H9 (cell line): ENCODE data around the gene ZNF20. TPM values are rescaled to one million over a fixed set of nuclear protein-coding genes. Genes with fewer than 3 reads are reported as not detected.

Source experiments
- DNase-seq: peaks from one replicate; pipeline ENCODE4 v3.0.0-alpha.2; 2017
- H2AFZ ChIP-seq: one replicate; pipeline ENCODE4 v1.6.1; 2013; ENCODE audit warnings: mild to moderate bottlenecking, low read length, control low read depth, moderate library complexity
- H2AK5ac ChIP-seq: 2 replicates; pipeline ENCODE4 v1.6.1; 2013; ENCODE audit warnings: low read length, control low read depth, mixed read lengths; ENCODE audit not compliant: insufficient read length
- H2BK120ac ChIP-seq: one replicate; pipeline ENCODE4 v1.6.1; 2013; ENCODE audit warnings: low read depth, mild to moderate bottlenecking, low read length, control low read depth, inconsistent platforms; ENCODE audit not compliant: poor library complexity, severe bottlenecking
- H2BK12ac ChIP-seq: 2 replicates; pipeline ENCODE4 v1.6.1; 2013; ENCODE audit warnings: low read length, control low read depth, mixed read lengths, low read depth; ENCODE audit not compliant: insufficient read length
- H2BK15ac ChIP-seq: 2 replicates; pipeline ENCODE4 v1.6.1; 2013; ENCODE audit warnings: low read depth, low read length, control low read depth
- H2BK20ac ChIP-seq: one replicate; pipeline ENCODE4 v1.6.1; 2013; ENCODE audit warnings: low read depth, mild to moderate bottlenecking, low read length, control low read depth, inconsistent platforms; ENCODE audit not compliant: poor library complexity, severe bottlenecking
- H2BK5ac ChIP-seq: 2 replicates; pipeline ENCODE4 v1.6.1; 2013; ENCODE audit warnings: low read length, control low read depth, mixed read lengths; ENCODE audit not compliant: insufficient read length
- H3K14ac ChIP-seq: 2 replicates; pipeline ENCODE4 v1.6.1; 2013; ENCODE audit warnings: low read length, control low read depth; ENCODE audit not compliant: insufficient read depth
- H3K18ac ChIP-seq: 2 replicates; pipeline ENCODE4 v1.6.1; 2013; ENCODE audit warnings: low read depth, mild to moderate bottlenecking, mixed read lengths, low read length, control low read depth; ENCODE audit not compliant: insufficient read length
- H3K23ac ChIP-seq: 2 replicates; pipeline ENCODE4 v1.6.1; 2013; ENCODE audit warnings: low read length, control low read depth, mixed read lengths, low read depth; ENCODE audit not compliant: insufficient read length
- H3K23me2 ChIP-seq: 2 replicates; pipeline ENCODE4 v1.6.1; 2013; ENCODE audit warnings: low read depth, mild to moderate bottlenecking, mixed read lengths, low read length, control low read depth; ENCODE audit not compliant: insufficient read length, poor library complexity, severe bottlenecking
- H3K27ac ChIP-seq: 2 replicates; pipeline ENCODE4 v1.5.1; 2013; ENCODE audit warnings: low read length, control low read depth, mixed read lengths, low read depth; ENCODE audit not compliant: insufficient read length
- H3K27me3 ChIP-seq: 2 replicates; pipeline ENCODE4 v1.6.1; 2013; ENCODE audit warnings: low read length, control low read depth, inconsistent platforms; ENCODE audit not compliant: insufficient read depth
- H3K4ac ChIP-seq: 2 replicates; pipeline ENCODE4 v1.6.1; 2013; ENCODE audit warnings: low read depth, mild to moderate bottlenecking, control low read depth, inconsistent platforms, low read length, moderate library complexity
- H3K4me1 ChIP-seq: 2 replicates; pipeline ENCODE4 v1.6.1; 2013; ENCODE audit warnings: low read length, control low read depth, inconsistent platforms; ENCODE audit not compliant: insufficient read depth
- H3K4me2 ChIP-seq: 2 replicates; pipeline ENCODE4 v1.6.1; 2013; ENCODE audit warnings: low read length, control low read depth, mixed read lengths; ENCODE audit not compliant: insufficient read length, insufficient read depth
- H3K56ac ChIP-seq: 2 replicates; pipeline ENCODE4 v1.6.1; 2013; ENCODE audit warnings: low read depth, mild to moderate bottlenecking, mixed read lengths, low read length, control low read depth; ENCODE audit not compliant: insufficient read length
- H3K79me1 ChIP-seq: 2 replicates; pipeline ENCODE4 v1.6.1; 2013; ENCODE audit warnings: low read depth, mild to moderate bottlenecking, moderate library complexity, low read length, control low read depth, inconsistent platforms; ENCODE audit not compliant: insufficient read depth, poor library complexity, severe bottlenecking
- H3K79me2 ChIP-seq: 2 replicates; pipeline ENCODE4 v1.6.1; 2013; ENCODE audit warnings: low read length, control low read depth, inconsistent platforms; ENCODE audit not compliant: insufficient read depth
- H3K9ac ChIP-seq: 2 replicates; pipeline ENCODE4 v1.6.1; 2013; ENCODE audit warnings: low read length, control low read depth, mixed read lengths; ENCODE audit not compliant: insufficient read length; ENCODE audit errors: extremely low read depth
- H3K9me3 ChIP-seq: one replicate; pipeline ENCODE4 v1.6.1; 2013; ENCODE audit warnings: low read depth, low read length, inconsistent platforms; ENCODE audit not compliant: control insufficient read depth
- H3T11ph ChIP-seq: one replicate; pipeline ENCODE4 v1.6.1; 2013; ENCODE audit warnings: mild to moderate bottlenecking, low read length, control low read depth, inconsistent platforms
- H4K20me1 ChIP-seq: one replicate; pipeline ENCODE4 v1.6.1; 2013; ENCODE audit not compliant: control insufficient read depth, insufficient read length, insufficient read depth
- H4K5ac ChIP-seq: 2 replicates; pipeline ENCODE4 v1.6.1; 2013; ENCODE audit warnings: low read depth, mild to moderate bottlenecking, mixed read lengths, low read length, control low read depth; ENCODE audit not compliant: insufficient read length
- H4K8ac ChIP-seq: replicated peaks from 2 replicates; pipeline ENCODE4 v1.6.1; 2013; ENCODE audit warnings: low read length, control low read depth, mixed read lengths, low read depth; ENCODE audit not compliant: insufficient read length
- H4K91ac ChIP-seq: 2 replicates; pipeline ENCODE4 v1.6.1; 2013; ENCODE audit warnings: low read depth, mild to moderate bottlenecking, moderate library complexity, mixed read lengths, low read length, control low read depth; ENCODE audit not compliant: insufficient read length
- H3K27ac Mint-ChIP-seq, 3 experiments: 2 replicates in 2 of 3; 3 replicates in 1 of 3; pipeline ENCODE4 v1.8.0; 2020 to 2021; ENCODE audit warnings: mixed read lengths in 3 of 3, mild to moderate bottlenecking in 1 of 3, moderate library complexity in 1 of 3
- H3K27me3 Mint-ChIP-seq: 2 replicates; pipeline ENCODE4 v1.8.0; 2021; ENCODE audit warnings: low read depth, mild to moderate bottlenecking, moderate library complexity, mixed read lengths
- H3K36me3 Mint-ChIP-seq, 3 experiments: 2 replicates in 2 of 3; 3 replicates in 1 of 3; pipeline ENCODE4 v1.8.0; 2020 to 2021; ENCODE audit warnings: low read depth in 3 of 3, mixed read lengths in 3 of 3; ENCODE audit not compliant: insufficient read depth in 1 of 3
- H3K4me1 Mint-ChIP-seq, 2 experiments: 2 replicates each; pipeline ENCODE4 v1.8.0; 2020; ENCODE audit warnings: mixed read lengths in 2 of 2
- H3K4me3 Mint-ChIP-seq, 2 experiments: 2 replicates in 1 of 2; 3 replicates in 1 of 2; pipeline ENCODE4 v1.8.0; 2020 to 2021; ENCODE audit warnings: mild to moderate bottlenecking in 2 of 2, mixed read lengths in 2 of 2, moderate library complexity in 1 of 2
- H3K9me3 Mint-ChIP-seq, 2 experiments: 2 replicates in 1 of 2; 3 replicates in 1 of 2; pipeline ENCODE4 v1.8.0; 2020; ENCODE audit warnings: mild to moderate bottlenecking in 2 of 2, mixed read lengths in 2 of 2, moderate library complexity in 1 of 2
- WGBS: extraction: QIAGEN DNeasy Blood & Tissue Kit; methylation state at CpG from one replicate; pipeline ENCODE4 v1.1.7; 2013; ENCODE audit warnings: missing lambda C conversion rate, low lambda C conversion rate, mixed read lengths; ENCODE audit not compliant: insufficient read length; ENCODE audit errors: extremely low coverage; 5-methylcytosine and 5-hydroxymethylcytosine counted together
- total RNA-seq: library from RNA; stranded (reverse); gene quantifications from 2 replicates; pipeline ENCODE4 v1.2.1, GENCODE V29; 2021
- TF ChIP-seq, protein P1 (sequence below): fragments of 200-600 bp; sonication (generic); conservative IDR thresholded peaks from 3 replicates; pipeline ENCODE4 v1.8.0; 2021; ENCODE audit warnings: antibody characterized with exemption, mild to moderate bottlenecking

The ZNF20 gene
- total RNA-seq, 1 experiment from 2014 or later = 5.6 TPM

DNA sequence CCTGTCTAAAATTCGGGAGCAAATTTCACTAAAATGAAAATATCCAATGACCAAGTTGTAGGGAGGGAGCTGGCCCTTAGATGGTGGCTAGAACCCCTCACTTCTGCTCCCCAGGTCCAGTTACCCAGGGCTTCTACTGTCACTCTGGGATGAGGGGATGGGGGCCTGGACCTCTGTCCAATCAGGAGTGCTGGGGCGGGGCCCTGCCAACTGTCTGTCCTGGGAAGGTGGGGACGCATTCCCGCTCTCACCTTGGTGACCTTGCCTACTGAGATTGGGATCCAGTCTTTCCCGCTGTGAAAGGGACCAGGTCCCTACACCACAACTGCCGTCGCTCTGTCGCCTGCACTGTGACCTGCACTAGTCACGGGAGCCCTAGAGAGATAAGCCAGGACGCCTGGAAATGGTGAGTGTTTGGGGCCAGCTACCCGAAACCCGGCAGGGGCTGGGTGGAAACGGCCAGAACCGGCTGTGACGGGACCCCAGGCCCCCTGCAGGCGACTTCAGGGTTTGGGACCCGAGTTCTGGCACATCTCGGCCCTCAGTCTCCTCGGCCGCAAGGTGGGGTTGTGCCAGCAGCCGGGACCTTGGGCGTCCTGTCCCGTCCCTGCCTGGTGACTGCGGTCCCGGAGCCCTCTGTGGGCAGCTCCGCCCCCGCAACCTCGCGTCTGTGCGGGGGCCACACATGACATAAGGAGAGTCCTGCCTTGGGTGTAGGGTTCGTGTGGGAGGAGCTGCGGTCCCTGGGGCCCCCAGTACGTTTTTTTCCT is 22.8 kb downstream of the ZNF20 start:
- H3K23ac ChIP-seq = no peak overlapping the region
- no CpG with 5 or more reads among the region's 33 CpGs for WGBS

More for the DNA sequence above, 22.8 kb downstream of the ZNF20 start:
- no peak overlapping the region for H3K27ac Mint-ChIP-seq
- no peak overlapping the region for H2AK5ac ChIP-seq
- H3K14ac ChIP-seq = no peak overlapping the region
- H4K20me1 ChIP-seq = no peaks in the 10 kb centered on the region
- H2BK5ac ChIP-seq = no peak overlapping the region
- no peaks in the 10 kb centered on the region for H3K23me2 ChIP-seq
- no peaks in the 10 kb centered on the region for H3K4me1 ChIP-seq
- H3K4me1 Mint-ChIP-seq = no peaks in the 10 kb centered on the region
- no peaks in the 10 kb centered on the region for H3K79me1 ChIP-seq
- no peak overlapping the region for H3K4ac ChIP-seq
- H4K5ac ChIP-seq = no peak overlapping the region
- H2BK15ac ChIP-seq = no peak overlapping the region
- H3K27me3 Mint-ChIP-seq = peaks cover 3% of the 10 kb centered on the region; the same call in 1 of the 2 replicates
- H2BK12ac ChIP-seq = no peak overlapping the region
- no peak overlapping the region for H2AFZ ChIP-seq
- H3K18ac ChIP-seq = no peak overlapping the region
- no peak overlapping the region for H4K91ac ChIP-seq
- no peak overlapping the region for H3K27ac ChIP-seq
- H3K9me3 Mint-ChIP-seq = peaks cover 28 to 40% of the 10 kb centered on the region in 2 experiments
- H3K9me3 ChIP-seq = peaks cover 21% of the 10 kb centered on the region
- no peaks in the 10 kb centered on the region for H3K79me2 ChIP-seq
- DNase-seq = peak; percentile 37
- peaks cover 41 to 56% (median 44%) of the 10 kb centered on the region in 3 experiments for H3K36me3 Mint-ChIP-seq
- H3K4me3 Mint-ChIP-seq = no peak overlapping the region
- H3K27me3 ChIP-seq = no peaks in the 10 kb centered on the region
- no peak overlapping the region for H3K9ac ChIP-seq
- H3K56ac ChIP-seq = no peak overlapping the region
- TF ChIP-seq, protein P1, sequence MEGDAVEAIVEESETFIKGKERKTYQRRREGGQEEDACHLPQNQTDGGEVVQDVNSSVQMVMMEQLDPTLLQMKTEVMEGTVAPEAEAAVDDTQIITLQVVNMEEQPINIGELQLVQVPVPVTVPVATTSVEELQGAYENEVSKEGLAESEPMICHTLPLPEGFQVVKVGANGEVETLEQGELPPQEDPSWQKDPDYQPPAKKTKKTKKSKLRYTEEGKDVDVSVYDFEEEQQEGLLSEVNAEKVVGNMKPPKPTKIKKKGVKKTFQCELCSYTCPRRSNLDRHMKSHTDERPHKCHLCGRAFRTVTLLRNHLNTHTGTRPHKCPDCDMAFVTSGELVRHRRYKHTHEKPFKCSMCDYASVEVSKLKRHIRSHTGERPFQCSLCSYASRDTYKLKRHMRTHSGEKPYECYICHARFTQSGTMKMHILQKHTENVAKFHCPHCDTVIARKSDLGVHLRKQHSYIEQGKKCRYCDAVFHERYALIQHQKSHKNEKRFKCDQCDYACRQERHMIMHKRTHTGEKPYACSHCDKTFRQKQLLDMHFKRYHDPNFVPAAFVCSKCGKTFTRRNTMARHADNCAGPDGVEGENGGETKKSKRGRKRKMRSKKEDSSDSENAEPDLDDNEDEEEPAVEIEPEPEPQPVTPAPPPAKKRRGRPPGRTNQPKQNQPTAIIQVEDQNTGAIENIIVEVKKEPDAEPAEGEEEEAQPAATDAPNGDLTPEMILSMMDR = no peak; the same call in 2 of the 3 replicates
- no peak overlapping the region for H3K4me2 ChIP-seq
- no peak overlapping the region for H2BK20ac ChIP-seq
- H4K8ac ChIP-seq = no peak overlapping the region
- no peak overlapping the region for H3T11ph ChIP-seq
- no peak overlapping the region for H2BK120ac ChIP-seq
